Transverse colon (tissue), 4 donors: ENCODE results near the gene TRAF3. TPM values are rescaled to one million over a fixed set of nuclear protein-coding genes. Genes with fewer than 3 reads are reported as not detected.

Source experiments
- DNase-seq: peaks from one replicate; pipeline ENCODE4 v3.0.0-alpha.2; 2019
- H3K27ac ChIP-seq, 4 donors: fragments of 200-600 bp; sonication (generic); 2 replicates each; pipeline ENCODE4 v1.5.1; 2016 to 2018; ENCODE audit warnings: inconsistent platforms in 4 of 4
- H3K27me3 ChIP-seq: fragments of 200-600 bp; sonication (generic); 2 replicates; pipeline ENCODE4 v1.5.1; 2017; ENCODE audit warnings: inconsistent platforms
- H3K36me3 ChIP-seq, 4 donors: fragments of 200-600 bp; sonication (generic); 2 replicates each; pipeline ENCODE4 v1.5.1; 2017 to 2019; ENCODE audit warnings: inconsistent platforms in 4 of 4
- H3K4me1 ChIP-seq, 4 donors: fragments of 200-600 bp; sonication (generic); 2 replicates each; pipeline ENCODE4 v1.5.1; 2017 to 2020; ENCODE audit warnings: inconsistent platforms in 4 of 4
- H3K4me3 ChIP-seq, 4 donors: fragments of 200-600 bp; sonication (generic); 1 replicate in 1 of 4; 2 replicates in 3 of 4; pipeline versions ENCODE4 v1.5.1 to v1.6.1; 2017 to 2019; ENCODE audit warnings: inconsistent platforms in 4 of 4
- H3K9me3 ChIP-seq, 2 donors: fragments of 200-600 bp; sonication (generic); 2 replicates each; pipeline ENCODE4 v1.5.1; 2017 to 2019; ENCODE audit warnings: inconsistent platforms in 2 of 2
- CTCF ChIP-seq, 5 experiments: fragments of 200-600 bp in 3 of 5; fragments of 450-650 bp in 2 of 5; sonication (generic) in 3 of 5; IDR thresholded peaks; 1 replicate in 2 of 5; 2 replicates in 3 of 5; pipeline ENCODE4 v1.5.1; 2016 to 2017; ENCODE audit warnings: antibody characterized with exemption in 5 of 5, inconsistent platforms in 3 of 5, mild to moderate bottlenecking in 2 of 5, moderate library complexity in 1 of 5
- EP300 ChIP-seq: sonication (generic); formaldehyde crosslinking; IDR thresholded peaks from one replicate; pipeline ENCODE4 v1.6.1; 2017; ENCODE audit warnings: antibody characterized with exemption, low read depth
- POLR2A ChIP-seq: fragments of 450-650 bp; IDR thresholded peaks from one replicate; pipeline ENCODE4 v1.6.1; 2016; ENCODE audit warnings: antibody characterized with exemption, mild to moderate bottlenecking, moderate library complexity
- POLR2AphosphoS5 ChIP-seq, 3 donors: sonication (generic); formaldehyde crosslinking; IDR thresholded peaks; one replicate each; pipeline ENCODE4 v1.6.1; 2016; ENCODE audit warnings: antibody characterized with exemption in 3 of 3
- WGBS, 2 donors: methylation state at CpG; one replicate each; pipeline ENCODE4 v1.1.5; 2018; ENCODE audit warnings: low coverage in 1 of 2; 5-methylcytosine and 5-hydroxymethylcytosine counted together
- in situ Hi-C, 4 donors: fragments of 200-750 bp; cut with MboI; loops; one replicate each; pipeline versions ENCODE4 v1.15.0 to v1.15.1; 2017; ENCODE audit warnings: low sequenced_read_pairs in 3 of 4, low pct_ligation_motif_present in 1 of 4, low pct_unique_long_range_greater_than_20kb in 1 of 4
- intact Hi-C: fragments of 100-400 bp; cut with DNase I; formaldehyde crosslinking; loops from one replicate; pipeline ENCODE4 v1.15.1; 2023; ENCODE audit warnings: low total_unique reads
- total RNA-seq, 4 donors: library from RNA; depleted of rRNA; stranded (reverse); fragments of >200 nt; gene quantifications; one replicate each; pipeline ENCODE4 v1.1.0, GENCODE V29; 2016

Gene TRAF3
- total RNA-seq, 4 donors from 2014 or later, result 18.7 to 28.9 (median 25.0) TPM

DNA sequence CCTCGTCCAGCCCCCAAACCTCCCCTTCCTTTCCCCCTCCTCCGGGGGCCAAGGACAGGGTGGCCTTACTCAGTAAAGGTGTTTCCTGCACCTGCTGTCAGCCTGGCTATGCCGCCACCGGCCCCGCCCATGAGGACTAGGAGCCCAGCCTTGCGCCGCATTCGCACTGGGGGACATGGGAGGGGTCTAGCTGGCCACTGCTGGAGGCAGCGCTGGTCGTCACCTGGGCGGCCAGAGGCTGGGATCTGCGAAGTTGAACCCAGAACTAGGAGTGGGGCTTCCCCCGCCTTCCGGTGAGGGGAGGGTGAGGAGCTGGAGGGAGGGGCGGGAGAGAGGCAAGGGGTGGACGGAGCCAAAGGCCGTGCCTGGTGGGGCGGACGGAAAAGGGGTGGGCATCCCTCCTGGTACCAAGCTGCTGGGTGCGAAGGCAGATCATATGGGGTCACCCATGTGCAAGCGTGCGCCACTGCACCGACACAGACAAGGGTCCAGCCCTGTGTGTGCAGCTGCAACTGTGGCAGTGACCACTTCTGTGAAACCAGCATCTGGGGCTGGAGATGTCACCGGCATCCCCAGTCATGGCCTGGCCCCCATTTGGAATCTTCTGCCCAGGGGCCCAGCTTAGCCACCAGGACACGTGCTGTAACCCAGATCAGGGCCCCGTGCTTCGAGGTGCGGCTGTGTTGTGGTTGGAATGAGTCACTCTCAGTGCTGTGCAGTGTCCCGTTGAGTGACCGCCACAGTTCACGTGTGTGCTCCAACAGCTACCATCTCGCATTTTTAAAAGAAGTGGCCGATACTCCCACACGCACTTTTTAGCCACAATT is 153.7 kb downstream of the TRAF3 start:
- WGBS, 2 donors, result 56% methylated on average over 34 of the region's 34 CpGs; no CpG with 5 or more reads in 1 of the 2 donors
- no peaks in the 10 kb centered on the region for H3K9me3 ChIP-seq
- intact Hi-C loops, result no loop called here
- H3K27me3 ChIP-seq, result peaks cover 31% of the 10 kb centered on the region
- peak; percentile 61 for DNase-seq
- H3K27ac ChIP-seq, result peak overlapping the region in 3 of 4 donors; percentile 90 to 95 (median 94)
- peak in 1 of 3 donors; percentile 24 for TF ChIP-seq POLR2AphosphoS5 (IDR thresholded peaks at IDR 0.05)
- TF ChIP-seq EP300, result no peak
- H3K4me3 ChIP-seq, result peak overlapping the region in 2 of 4 donors; percentile 51 to 63
- in situ Hi-C loops, result no loop called here
- H3K4me1 ChIP-seq, result peaks cover 6 to 34% (median 27%) of the 10 kb centered on the region in 4 donors
- H3K36me3 ChIP-seq, result no peaks in the 10 kb centered on the region

DNA sequence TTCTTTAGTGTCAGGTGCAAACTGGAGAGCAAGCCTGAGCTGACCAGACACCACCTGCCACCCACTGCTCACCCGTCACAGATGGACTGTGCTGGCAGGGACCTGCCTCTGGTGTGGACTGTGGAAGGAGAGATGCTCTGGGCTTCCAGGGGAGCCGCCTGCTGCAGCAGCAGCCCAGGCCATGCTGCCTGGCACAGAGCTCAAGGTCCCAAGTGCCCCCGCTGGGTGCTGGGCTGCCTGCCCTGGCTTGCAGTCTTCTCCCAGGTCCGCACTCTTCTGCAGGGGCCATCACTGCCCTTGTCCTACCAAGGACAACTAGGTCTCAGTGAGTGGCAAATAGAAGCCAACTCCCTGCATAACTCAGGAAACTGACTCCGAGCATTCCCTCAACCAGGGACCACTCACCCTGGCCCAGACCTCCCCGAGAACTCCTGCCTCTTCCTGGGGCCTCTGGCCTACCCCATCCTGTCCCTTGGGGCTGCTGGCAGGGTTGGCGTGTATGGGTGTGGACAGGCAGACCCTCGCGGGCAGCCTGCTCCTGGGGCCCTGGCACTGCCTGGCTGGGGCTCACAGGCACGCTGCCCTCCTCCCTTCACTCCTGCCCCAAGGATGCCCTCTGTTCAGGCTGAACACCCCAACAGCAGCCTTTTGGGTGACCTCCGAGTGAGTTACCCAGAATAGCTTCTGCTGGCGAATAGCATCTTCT is 154.5 kb downstream of the TRAF3 start:
- in situ Hi-C loops, result no loop called here
- no peak overlapping the region for H3K4me3 ChIP-seq
- no peak overlapping the region for H3K27ac ChIP-seq
- intact Hi-C loops, result no loop called here
- no peaks in the 10 kb centered on the region for H3K9me3 ChIP-seq
- 84 to 97% methylated on average over 2 to 12 of the region's 12 CpGs for WGBS, 2 donors
- no peaks in the 10 kb centered on the region for H3K36me3 ChIP-seq
- TF ChIP-seq POLR2AphosphoS5 (IDR thresholded peaks at IDR 0.05) (peak in 2 of 3 donors; percentile 5 to 12), EP300 (no peak)
- DNase-seq, result no peak
- H3K27me3 ChIP-seq, result peaks cover 31% of the 10 kb centered on the region
- H3K4me1 ChIP-seq, result peaks cover 6 to 34% (median 27%) of the 10 kb centered on the region in 4 donors

DNA sequence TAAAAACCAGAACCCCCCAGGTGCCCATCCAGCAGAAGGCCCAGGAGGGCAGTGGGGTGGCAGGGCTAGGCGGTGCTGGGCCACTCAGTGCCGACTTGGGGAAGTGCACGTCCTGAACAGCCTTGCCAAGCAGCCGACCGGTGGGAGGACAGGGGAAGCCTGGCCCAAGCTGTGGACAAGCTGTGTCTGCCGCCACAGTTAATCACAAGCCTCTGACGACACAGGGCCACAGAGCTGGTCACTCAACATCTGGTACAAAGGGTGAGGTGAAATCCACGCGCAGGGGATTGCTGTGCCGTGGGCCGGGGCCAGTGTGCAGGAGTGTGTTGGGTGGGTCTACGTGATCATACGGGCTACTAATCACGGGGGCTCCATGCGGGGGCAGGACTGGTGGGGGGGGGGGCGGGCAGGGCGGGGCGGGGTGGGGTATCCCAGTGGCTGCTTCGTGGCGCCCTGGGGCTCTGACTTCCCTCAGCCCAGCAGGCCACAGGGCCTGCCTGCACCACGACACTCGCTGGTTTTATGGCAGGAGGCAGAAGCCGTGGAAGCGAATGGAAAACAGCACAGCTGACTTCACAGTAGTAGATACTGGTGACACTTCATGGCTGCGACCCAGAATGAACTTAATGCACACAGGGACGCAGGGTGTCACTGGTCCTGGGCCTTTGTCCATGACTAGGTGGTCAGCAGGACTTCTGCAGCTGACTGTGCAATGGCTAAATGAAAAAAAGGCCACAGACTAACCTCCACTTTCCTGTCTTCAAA is 155.4 kb downstream of the TRAF3 start:
- peaks cover 31% of the 10 kb centered on the region for H3K27me3 ChIP-seq
- peaks cover 6 to 31% (median 27%) of the 10 kb centered on the region in 4 donors for H3K4me1 ChIP-seq
- no peak overlapping the region for H3K27ac ChIP-seq
- WGBS, 2 donors, result 87% methylated on average over 26 of the region's 26 CpGs; no CpG with 5 or more reads in 1 of the 2 donors
- TF ChIP-seq POLR2AphosphoS5 (IDR thresholded peaks at IDR 0.05), result no peak
- no peak for TF ChIP-seq EP300
- no peak for TF ChIP-seq CTCF (IDR thresholded peaks at IDR 0.05)
- TF ChIP-seq POLR2A, result no peak
- in situ Hi-C loops (no loop called here), intact Hi-C loops (no loop called here)
- no peak for DNase-seq
- no peaks in the 10 kb centered on the region for H3K9me3 ChIP-seq
- H3K4me3 ChIP-seq, result no peak overlapping the region
- peaks cover 0 to 8% (median 0%) of the 10 kb centered on the region in 4 donors for H3K36me3 ChIP-seq

DNA sequence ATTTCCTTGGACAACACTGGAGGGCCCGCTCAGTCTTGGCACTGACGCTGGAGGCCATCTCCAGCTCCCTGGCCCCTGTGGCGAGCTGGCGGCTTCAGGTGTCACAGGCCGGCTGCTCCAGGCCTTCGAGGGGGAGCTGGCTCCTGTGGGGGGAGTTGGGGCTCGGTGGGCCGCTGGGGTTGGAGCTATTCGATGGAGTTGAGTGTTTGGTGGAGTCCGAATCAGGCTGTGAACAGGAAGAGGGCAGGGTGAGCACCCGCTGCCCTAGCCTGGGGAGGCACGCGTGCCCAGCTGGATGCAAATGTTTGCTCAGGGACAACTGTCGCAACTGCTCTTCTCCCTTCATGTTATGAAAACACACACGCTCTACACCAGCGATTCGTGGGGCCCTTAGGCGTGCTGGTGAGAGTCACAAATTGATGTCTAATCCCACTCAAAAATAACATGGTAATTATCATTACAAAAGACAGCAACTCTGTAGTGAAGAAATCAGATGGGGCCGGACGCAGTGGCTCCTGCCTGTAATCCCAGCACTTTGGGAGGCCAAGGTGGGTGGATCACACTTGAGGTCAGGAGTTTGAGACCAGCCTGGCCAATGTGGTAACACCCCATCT is 156.5 kb downstream of the TRAF3 start:
- intact Hi-C loops (no loop called here), in situ Hi-C loops (no loop called here)
- H3K27me3 ChIP-seq, result peaks cover 24% of the 10 kb centered on the region
- TF ChIP-seq EP300, result no peak
- no peak for TF ChIP-seq POLR2A
- no peak for TF ChIP-seq CTCF (IDR thresholded peaks at IDR 0.05)
- H3K4me3 ChIP-seq, result no peak overlapping the region
- H3K4me1 ChIP-seq, result peaks cover 6 to 21% (median 19%) of the 10 kb centered on the region in 4 donors
- no peaks in the 10 kb centered on the region for H3K9me3 ChIP-seq
- peaks cover 0 to 14% (median 0%) of the 10 kb centered on the region in 4 donors for H3K36me3 ChIP-seq
- 86 to 90% methylated on average over 6 to 20 of the region's 20 CpGs for WGBS, 2 donors
- no peak overlapping the region for H3K27ac ChIP-seq
- no peak for DNase-seq
